HepG2 (cell line): ENCODE data around the gene FDPS. TPM values are rescaled to one million over a fixed set of nuclear protein-coding genes. Genes with fewer than 3 reads are reported as not detected.

ENCODE experiments used
- CTCF ChIP-seq: sonication (generic); formaldehyde crosslinking; IDR thresholded peaks from 2 replicates; pipeline ENCODE4 v1.5.0; 2020; ENCODE audit warnings: mild to moderate bottlenecking, missing genetic modification reagents, moderate library complexity
- FLYWCH1 ChIP-seq: sonication (generic); formaldehyde crosslinking; IDR thresholded peaks from 2 replicates; pipeline ENCODE4 v1.8.1; 2023; ENCODE audit warnings: mild to moderate bottlenecking, missing genetic modification reagents
- GPN1 ChIP-seq: sonication (generic); formaldehyde crosslinking; IDR thresholded peaks from 2 replicates; pipeline ENCODE4 v1.5.1; 2020; ENCODE audit warnings: missing genetic modification reagents, borderline replicate concordance
- HMGXB4 ChIP-seq, 2 experiments: sonication (generic) in 1 of 2; formaldehyde crosslinking in 1 of 2; IDR thresholded peaks; 2 replicates each; pipeline versions ENCODE4 v1.4.0 to v1.6.1; 2018 to 2020; ENCODE audit warnings: missing genetic modification reagents in 2 of 2, borderline replicate concordance in 1 of 2, low read depth in 1 of 2, mild to moderate bottlenecking in 1 of 2, missing biosample characterization in 1 of 2
- NFE2 ChIP-seq: sonication (generic); formaldehyde crosslinking; IDR thresholded peaks from 2 replicates; pipeline ENCODE4 v1.4.0; 2020; ENCODE audit warnings: missing genetic modification reagents
- RBM22 ChIP-seq: fragments of 200-400 bp; formaldehyde crosslinking; optimal IDR thresholded peaks from 2 replicates; pipeline ENCODE3; 2017; ENCODE audit warnings: mild to moderate bottlenecking, low read length, moderate library complexity
- REL ChIP-seq: sonication (generic); formaldehyde crosslinking; conservative IDR thresholded peaks from 2 replicates; pipeline ENCODE4 v1.8.0; 2022; ENCODE audit warnings: mild to moderate bottlenecking, missing genetic modification reagents, moderate library complexity
- TEAD2 ChIP-seq: sonication (generic); formaldehyde crosslinking; IDR thresholded peaks from 2 replicates; pipeline ENCODE4 v1.9.0; 2021; ENCODE audit warnings: missing genetic modification reagents
- ZFP36L1 ChIP-seq: sonication (generic); formaldehyde crosslinking; IDR thresholded peaks from 2 replicates; pipeline ENCODE4 v1.8.0; 2022; ENCODE audit warnings: mild to moderate bottlenecking, missing genetic modification reagents, moderate library complexity
- ZMYM2 ChIP-seq: sonication (generic); formaldehyde crosslinking; IDR thresholded peaks from 2 replicates; pipeline ENCODE4 v1.8.0; 2022; ENCODE audit warnings: mild to moderate bottlenecking, missing genetic modification reagents
- ZNF205 ChIP-seq: IDR thresholded peaks from 2 replicates; pipeline ENCODE4 v1.6.1; 2018; ENCODE audit warnings: missing biosample characterization, missing genetic modification reagents
- ZNF253 ChIP-seq: sonication (generic); formaldehyde crosslinking; IDR thresholded peaks from 2 replicates; pipeline ENCODE4 v1.8.0; 2022; ENCODE audit warnings: mild to moderate bottlenecking, missing genetic modification reagents, borderline replicate concordance
- ZNF629 ChIP-seq: sonication (generic); formaldehyde crosslinking; conservative IDR thresholded peaks from 2 replicates; pipeline ENCODE4 v1.5.0; 2020; ENCODE audit warnings: missing genetic modification reagents
- ZNF749 ChIP-seq: sonication (generic); formaldehyde crosslinking; IDR thresholded peaks from 2 replicates; pipeline ENCODE4 v1.8.0; 2022; ENCODE audit warnings: mild to moderate bottlenecking, missing genetic modification reagents, moderate library complexity, borderline replicate concordance
- polyA plus RNA-seq, 8 experiments: library from polyadenylated mRNA; depleted of rRNA in 3 of 8; stranded (reverse) in 7 of 8; unstranded in 1 of 8; fragments of >200 nt; fragmentation: Illumina TruSeq in 4 of 8; extraction: Trizol in 4 of 8; gene quantifications; 2 replicates each; pipeline versions ENCODE4 v1.2.1 to v1.2.3, GENCODE V29; 2011 to 2016; ENCODE audit warnings: low read depth in 4 of 8, missing spikeins in 1 of 8, mixed read lengths in 1 of 8; ENCODE audit not compliant: insufficient read depth in 1 of 8
- total RNA-seq, 5 experiments: library from RNA; depleted of rRNA; stranded (reverse); fragments of >200 nt; fragmentation: Illumina TruSeq; extraction: Trizol; gene quantifications; 2 replicates each; pipeline ENCODE4 v1.2.3, GENCODE V29; 2016; ENCODE audit warnings: low read depth in 1 of 5
- TF ChIP-seq, protein P1 (sequence below): sonication (generic); formaldehyde crosslinking; IDR thresholded peaks from 2 replicates; pipeline ENCODE4 v1.4.0; 2020; ENCODE audit warnings: missing genetic modification reagents, borderline replicate concordance
- TF ChIP-seq, protein P2 (sequence below): IDR thresholded peaks from 2 replicates; pipeline ENCODE4 v1.4.0; 2020; ENCODE audit warnings: mild to moderate bottlenecking, missing genetic modification reagents
- TF ChIP-seq, protein P3 (sequence below): sonication (generic); formaldehyde crosslinking; IDR thresholded peaks from 2 replicates; pipeline ENCODE4 v1.4.0; 2020; ENCODE audit warnings: missing genetic modification reagents

The FDPS gene
- total and polyA plus RNA-seq, 2 of the 13 experiments (the other 11 are each of a cell fraction or from before 2014, with no cell fraction given) = 264 to 519 TPM

GRCh38 chr1:155322953-155323728, 14.5 kb downstream of the FDPS start (continued):
- TF ChIP-seq REL (CRISPR knock-in tag) (0 out of 2 replicates have a peak, but pooled peaks have one; percentile 74), RBM22 (no peak), ZNF629 (no peak), NFE2 (CRISPR knock-in tag) (no peak), CTCF (CRISPR knock-in tag) (peak; percentile 92), ZNF749 (no peak), ZFP36L1 (no peak), TEAD2 (CRISPR knock-in tag) (no peak), HMGXB4 (CRISPR knock-in tag; IDR thresholded peaks at IDR 0.05; ENCODE audit: borderline replicate concordance in 1 of 2, low read depth in 1 of 2) (peak; percentile 87 to 90; a peak in 3 of 4 replicates), ZMYM2 (CRISPR knock-in tag) (0 out of 2 replicates have a peak, but pooled peaks have one; percentile 13), ZNF205 (CRISPR knock-in tag) (peak; percentile 55; the same call in 1 of the 2 replicates), GPN1 (no peak), FLYWCH1 (CRISPR knock-in tag) (no peak), ZNF253 (no peak)
- TF ChIP-seq, protein P1, sequence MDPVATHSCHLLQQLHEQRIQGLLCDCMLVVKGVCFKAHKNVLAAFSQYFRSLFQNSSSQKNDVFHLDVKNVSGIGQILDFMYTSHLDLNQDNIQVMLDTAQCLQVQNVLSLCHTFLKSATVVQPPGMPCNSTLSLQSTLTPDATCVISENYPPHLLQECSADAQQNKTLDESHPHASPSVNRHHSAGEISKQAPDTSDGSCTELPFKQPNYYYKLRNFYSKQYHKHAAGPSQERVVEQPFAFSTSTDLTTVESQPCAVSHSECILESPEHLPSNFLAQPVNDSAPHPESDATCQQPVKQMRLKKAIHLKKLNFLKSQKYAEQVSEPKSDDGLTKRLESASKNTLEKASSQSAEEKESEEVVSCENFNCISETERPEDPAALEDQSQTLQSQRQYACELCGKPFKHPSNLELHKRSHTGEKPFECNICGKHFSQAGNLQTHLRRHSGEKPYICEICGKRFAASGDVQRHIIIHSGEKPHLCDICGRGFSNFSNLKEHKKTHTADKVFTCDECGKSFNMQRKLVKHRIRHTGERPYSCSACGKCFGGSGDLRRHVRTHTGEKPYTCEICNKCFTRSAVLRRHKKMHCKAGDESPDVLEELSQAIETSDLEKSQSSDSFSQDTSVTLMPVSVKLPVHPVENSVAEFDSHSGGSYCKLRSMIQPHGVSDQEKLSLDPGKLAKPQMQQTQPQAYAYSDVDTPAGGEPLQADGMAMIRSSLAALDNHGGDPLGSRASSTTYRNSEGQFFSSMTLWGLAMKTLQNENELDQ (CRISPR knock-in tag) = no peak
- TF ChIP-seq, protein P2, sequence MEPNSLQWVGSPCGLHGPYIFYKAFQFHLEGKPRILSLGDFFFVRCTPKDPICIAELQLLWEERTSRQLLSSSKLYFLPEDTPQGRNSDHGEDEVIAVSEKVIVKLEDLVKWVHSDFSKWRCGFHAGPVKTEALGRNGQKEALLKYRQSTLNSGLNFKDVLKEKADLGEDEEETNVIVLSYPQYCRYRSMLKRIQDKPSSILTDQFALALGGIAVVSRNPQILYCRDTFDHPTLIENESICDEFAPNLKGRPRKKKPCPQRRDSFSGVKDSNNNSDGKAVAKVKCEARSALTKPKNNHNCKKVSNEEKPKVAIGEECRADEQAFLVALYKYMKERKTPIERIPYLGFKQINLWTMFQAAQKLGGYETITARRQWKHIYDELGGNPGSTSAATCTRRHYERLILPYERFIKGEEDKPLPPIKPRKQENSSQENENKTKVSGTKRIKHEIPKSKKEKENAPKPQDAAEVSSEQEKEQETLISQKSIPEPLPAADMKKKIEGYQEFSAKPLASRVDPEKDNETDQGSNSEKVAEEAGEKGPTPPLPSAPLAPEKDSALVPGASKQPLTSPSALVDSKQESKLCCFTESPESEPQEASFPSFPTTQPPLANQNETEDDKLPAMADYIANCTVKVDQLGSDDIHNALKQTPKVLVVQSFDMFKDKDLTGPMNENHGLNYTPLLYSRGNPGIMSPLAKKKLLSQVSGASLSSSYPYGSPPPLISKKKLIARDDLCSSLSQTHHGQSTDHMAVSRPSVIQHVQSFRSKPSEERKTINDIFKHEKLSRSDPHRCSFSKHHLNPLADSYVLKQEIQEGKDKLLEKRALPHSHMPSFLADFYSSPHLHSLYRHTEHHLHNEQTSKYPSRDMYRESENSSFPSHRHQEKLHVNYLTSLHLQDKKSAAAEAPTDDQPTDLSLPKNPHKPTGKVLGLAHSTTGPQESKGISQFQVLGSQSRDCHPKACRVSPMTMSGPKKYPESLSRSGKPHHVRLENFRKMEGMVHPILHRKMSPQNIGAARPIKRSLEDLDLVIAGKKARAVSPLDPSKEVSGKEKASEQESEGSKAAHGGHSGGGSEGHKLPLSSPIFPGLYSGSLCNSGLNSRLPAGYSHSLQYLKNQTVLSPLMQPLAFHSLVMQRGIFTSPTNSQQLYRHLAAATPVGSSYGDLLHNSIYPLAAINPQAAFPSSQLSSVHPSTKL = no peak
- TF ChIP-seq, protein P3, sequence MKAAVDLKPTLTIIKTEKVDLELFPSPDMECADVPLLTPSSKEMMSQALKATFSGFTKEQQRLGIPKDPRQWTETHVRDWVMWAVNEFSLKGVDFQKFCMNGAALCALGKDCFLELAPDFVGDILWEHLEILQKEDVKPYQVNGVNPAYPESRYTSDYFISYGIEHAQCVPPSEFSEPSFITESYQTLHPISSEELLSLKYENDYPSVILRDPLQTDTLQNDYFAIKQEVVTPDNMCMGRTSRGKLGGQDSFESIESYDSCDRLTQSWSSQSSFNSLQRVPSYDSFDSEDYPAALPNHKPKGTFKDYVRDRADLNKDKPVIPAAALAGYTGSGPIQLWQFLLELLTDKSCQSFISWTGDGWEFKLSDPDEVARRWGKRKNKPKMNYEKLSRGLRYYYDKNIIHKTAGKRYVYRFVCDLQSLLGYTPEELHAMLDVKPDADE (CRISPR knock-in tag) = no peak
